Stimulated activated CD8-positive, alpha-beta memory T cell treated with anti-CD3 and anti-CD28 coated beads, Interleukin-12 subunit alpha, Interleukin-12 subunit beta, amount 100 ng/mL, for 24 hours (primary cell): Measurements from ENCODE around the gene CTSV.
"Not testable (repeated sequence)": the region's sequence is repeated elsewhere in the genome, so short reads cannot be mapped to it uniquely, and the experiment has no call there.

Experiments used
- DNase-seq: peaks from one replicate; pipeline ENCODE4 v3.0.0-alpha.2; 2020; ENCODE audit errors: extremely low read depth

Gene CTSV

GRCh38 chr9:97041898-97042297 lies 3.0 kb upstream of the CTSV start:
- no peak for DNase-seq

GRCh38 chr9:97039514-97039860 lies 545 bp upstream of the CTSV start:
- DNase-seq, result no peak

DNA sequence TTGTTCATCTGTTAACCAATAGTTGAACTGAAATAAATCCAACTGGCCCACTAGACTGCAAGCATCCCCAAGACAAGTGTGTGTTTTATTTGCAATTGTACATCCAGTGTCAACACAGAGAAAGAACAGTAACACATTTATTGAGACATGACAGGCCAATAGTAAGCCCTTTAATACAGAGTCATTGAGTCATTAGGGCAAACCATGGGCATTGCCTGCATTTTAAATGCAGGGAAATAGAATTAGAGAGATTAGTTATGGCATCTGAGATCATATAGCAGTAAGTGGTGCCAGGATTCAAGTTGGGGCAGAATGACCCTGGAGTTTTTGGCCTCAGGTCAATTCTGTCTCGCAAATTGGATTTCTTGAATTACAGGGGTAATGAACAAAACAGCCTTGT lies 15.4 kb downstream of the CTSV start:
- not testable (repeated sequence) for DNase-seq

- peak; percentile 32 for DNase-seq
These were observed 25.5 kb downstream of the CTSV start for GRCh38 chr9:97013151-97014132.

GRCh38 chr9:97012617-97013016 lies 26.3 kb downstream of the CTSV start:
- DNase-seq, result not testable (repeated sequence)

GRCh38 chr9:97002195-97002594 lies 36.7 kb downstream of the CTSV start:
- DNase-seq, result not testable (repeated sequence)

GRCh38 chr9:97001338-97001737 lies 37.6 kb downstream of the CTSV start:
- not testable (repeated sequence) for DNase-seq

GRCh38 chr9:97000139-97000787 lies 38.7 kb downstream of the CTSV start:
- DNase-seq, result not testable (repeated sequence)

DNA sequence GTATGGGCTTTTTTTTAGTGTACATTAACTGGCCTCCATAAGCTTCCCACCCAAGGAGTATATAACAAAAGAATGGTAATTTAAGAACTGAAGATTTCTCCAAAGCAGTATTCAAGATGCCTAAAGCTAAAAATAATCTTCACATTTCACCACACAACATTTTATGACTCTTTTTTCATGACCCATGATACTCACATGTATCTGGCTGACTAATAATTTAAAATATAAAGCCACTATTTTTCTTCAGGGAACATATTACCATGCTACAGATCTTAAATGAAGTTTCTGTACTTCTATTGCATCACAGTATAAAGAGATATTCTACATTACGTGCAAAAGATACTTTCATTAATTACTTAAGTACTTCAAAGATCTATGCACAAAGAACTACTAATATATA lies 39.2 kb downstream of the CTSV start:
- not testable (repeated sequence) for DNase-seq

- not testable (repeated sequence) for DNase-seq
These were observed 41.8 kb downstream of the CTSV start for GRCh38 chr9:96997009-96997701.

DNA sequence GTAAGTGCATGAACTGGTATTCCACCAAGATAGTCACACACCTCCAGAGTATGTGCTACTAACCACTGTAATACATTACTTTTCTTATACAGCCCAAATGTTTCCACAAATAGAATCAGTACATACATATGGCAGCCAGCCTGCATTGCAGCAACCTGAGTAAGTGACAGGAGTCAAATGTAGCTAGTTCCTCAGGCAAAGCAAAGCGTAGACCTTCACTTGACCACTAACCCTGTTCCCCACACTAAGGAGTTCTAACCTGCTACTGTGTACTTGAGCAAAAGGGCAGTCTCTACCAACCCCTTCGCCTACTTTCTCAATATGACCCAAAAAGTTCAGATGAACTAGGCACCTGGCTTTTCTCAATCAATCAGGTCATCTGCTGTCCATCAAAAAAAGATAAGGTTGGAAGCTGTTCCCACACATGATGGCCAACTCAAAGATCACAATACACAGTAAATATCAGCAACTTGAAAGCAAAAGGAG lies 44.4 kb downstream of the CTSV start:
- DNase-seq, result not testable (repeated sequence)

DNA sequence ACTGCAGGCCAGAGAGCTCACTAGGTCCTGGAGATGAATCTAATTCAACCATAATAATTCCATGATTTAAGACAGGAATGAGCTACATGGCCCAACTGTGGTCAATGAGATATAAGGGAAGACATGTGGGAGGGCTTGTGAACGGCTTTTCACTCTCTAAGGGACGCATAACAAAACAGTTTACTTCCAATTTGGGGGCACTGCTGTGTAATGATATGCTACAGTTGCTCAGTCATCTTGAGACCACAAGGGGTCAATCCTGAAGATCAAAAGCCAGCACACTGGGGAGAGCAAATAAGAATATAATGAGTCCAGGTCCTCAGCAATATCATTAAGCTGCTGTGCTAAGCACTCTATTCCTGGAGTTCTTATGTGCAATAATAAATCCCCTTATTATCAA lies 46.6 kb downstream of the CTSV start:
- DNase-seq, result not testable (repeated sequence)

DNA sequence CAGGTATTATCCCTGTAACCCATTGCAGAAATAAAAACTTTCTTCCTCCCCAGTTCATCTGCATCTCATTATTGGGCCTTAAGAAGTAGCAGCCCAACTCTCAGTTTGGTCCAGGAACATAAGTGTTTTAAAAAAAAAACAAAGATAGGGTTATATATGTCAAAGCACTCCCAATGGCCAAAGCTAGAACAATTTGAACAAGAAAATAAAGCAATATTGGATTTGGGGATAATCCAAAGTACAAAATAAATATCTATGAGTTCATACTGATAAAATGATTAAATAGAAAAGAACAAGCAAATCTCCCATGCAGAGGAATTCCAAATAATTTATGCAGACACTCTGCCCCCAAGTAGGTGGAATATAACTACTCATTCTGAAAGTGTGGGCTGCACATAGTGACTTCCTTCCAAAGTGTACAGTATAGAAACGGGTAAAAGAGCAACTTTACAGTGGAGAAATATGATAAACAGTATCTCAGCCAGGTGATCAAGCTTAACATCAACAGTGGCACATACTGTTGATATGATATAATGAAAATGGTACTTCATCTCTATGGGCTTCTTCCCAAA lies 49.1 kb downstream of the CTSV start:
- DNase-seq, result not testable (repeated sequence)

- DNase-seq, result not testable (repeated sequence)
These were observed 54.1 kb downstream of the CTSV start for GRCh38 chr9:96984887-96985286.

DNA sequence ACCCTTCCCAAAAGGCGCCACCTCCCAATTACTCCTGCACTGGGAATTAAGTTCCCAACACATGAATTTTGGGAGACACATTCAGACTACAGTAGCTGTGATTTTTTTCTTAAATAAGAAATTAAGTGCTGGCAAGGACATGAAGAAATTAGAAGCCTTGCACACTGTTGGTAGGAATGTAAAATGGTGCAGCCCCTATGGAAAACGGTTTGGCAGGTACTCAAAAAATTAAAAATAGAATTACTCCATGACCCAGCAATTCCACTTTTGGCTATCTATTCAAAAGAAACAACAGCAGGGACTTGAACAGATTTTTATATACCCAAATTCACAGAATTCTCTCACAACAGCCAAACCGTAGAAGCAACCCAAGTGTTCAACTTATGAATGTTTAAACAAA lies 54.8 kb downstream of the CTSV start:
- not testable (repeated sequence) for DNase-seq

DNA sequence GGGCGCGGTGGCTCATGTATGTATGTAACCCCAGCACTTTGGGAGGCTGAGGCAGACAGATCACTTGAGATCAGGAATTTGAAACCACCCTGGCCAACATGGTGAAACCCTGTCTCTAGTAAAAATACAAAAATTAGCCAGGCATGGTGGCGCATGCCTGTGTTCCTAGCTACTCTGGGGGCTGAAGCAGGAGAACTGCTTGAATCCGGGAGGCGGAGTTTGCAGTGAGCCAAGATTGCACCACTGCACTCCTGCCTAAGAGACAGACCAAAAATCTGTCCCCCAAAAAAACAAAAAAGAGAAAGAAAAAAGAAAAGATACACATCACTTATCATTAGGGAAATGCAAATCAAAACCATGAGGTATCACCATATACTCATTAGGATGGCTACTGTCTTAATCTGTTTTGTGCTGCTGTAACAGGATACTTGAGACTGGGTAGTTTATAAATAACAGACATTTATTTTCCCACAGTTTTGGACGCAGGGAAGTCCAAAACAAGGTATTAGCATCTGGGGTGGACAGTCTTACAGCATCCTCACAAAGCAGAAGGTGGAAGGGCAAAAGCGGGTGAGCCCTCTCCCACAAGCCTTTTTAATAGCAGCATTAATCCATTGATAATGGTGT lies 55.3 kb downstream of the CTSV start:
- DNase-seq, result not testable (repeated sequence)
